Thyroid gland (tissue), 4 donors: Measurements from ENCODE around the gene USP33.

ENCODE experiments used
- POLR2A ChIP-seq, 2 donors: fragments of 450-650 bp; IDR thresholded peaks; one replicate each; pipeline ENCODE4 v1.6.1; 2017; ENCODE audit warnings: antibody characterized with exemption in 2 of 2, mild to moderate bottlenecking in 2 of 2, moderate library complexity in 1 of 2
- TF ChIP-seq, protein P1 (sequence below), 6 experiments: fragments of 200-600 bp in 3 of 6; fragments of 450-650 bp in 3 of 6; sonication (generic) in 3 of 6; IDR thresholded peaks; one replicate each; pipeline ENCODE4 v1.5.1; 2016 to 2019; ENCODE audit warnings: antibody characterized with exemption in 6 of 6, mild to moderate bottlenecking in 2 of 6, inconsistent platforms in 1 of 6, moderate library complexity in 1 of 6

DNA sequence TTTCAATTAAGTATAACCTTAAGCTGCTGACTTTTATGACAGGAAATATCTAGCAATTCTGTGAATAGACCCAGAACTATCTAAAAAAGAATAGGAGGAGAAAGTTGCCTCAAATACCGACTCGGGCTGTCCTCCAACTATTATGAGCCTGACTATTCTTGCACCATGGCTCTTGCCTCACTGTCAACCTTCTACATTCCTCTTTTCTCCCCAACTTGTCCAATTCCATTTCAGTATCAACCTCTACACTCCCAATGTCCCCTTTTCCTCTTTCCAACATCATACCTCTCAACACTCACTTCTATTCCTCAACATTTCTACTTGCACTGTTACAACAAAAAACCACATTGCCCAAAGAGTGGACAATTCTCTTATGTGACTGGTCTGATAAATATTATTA lies 79.5 kb downstream of the USP33 start:
- TF ChIP-seq, protein P1, sequence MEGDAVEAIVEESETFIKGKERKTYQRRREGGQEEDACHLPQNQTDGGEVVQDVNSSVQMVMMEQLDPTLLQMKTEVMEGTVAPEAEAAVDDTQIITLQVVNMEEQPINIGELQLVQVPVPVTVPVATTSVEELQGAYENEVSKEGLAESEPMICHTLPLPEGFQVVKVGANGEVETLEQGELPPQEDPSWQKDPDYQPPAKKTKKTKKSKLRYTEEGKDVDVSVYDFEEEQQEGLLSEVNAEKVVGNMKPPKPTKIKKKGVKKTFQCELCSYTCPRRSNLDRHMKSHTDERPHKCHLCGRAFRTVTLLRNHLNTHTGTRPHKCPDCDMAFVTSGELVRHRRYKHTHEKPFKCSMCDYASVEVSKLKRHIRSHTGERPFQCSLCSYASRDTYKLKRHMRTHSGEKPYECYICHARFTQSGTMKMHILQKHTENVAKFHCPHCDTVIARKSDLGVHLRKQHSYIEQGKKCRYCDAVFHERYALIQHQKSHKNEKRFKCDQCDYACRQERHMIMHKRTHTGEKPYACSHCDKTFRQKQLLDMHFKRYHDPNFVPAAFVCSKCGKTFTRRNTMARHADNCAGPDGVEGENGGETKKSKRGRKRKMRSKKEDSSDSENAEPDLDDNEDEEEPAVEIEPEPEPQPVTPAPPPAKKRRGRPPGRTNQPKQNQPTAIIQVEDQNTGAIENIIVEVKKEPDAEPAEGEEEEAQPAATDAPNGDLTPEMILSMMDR (IDR thresholded peaks at IDR 0.05), result no peak
- TF ChIP-seq POLR2A (IDR thresholded peaks at IDR 0.05), result no peak
